ENCODE data around the gene BMPR1A.
"Not testable (repeated sequence)": the region's sequence is repeated elsewhere in the genome, so short reads cannot be mapped to it uniquely, and the experiment has no call there.

The BMPR1A gene

GRCh38 chr10:86730227-86730626 lies 26.2 kb upstream of the BMPR1A start:
- DNase-seq: no peak

- DNase-seq: no peak
These were observed 23.6 kb upstream of the BMPR1A start for GRCh38 chr10:86732771-86733170.

- DNase-seq: no peak
These were observed 23.2 kb upstream of the BMPR1A start for GRCh38 chr10:86733260-86733671.

- DNase-seq: no peak
These were observed 22.0 kb upstream of the BMPR1A start for GRCh38 chr10:86734207-86734988.

GRCh38 chr10:86735278-86735677 lies 21.1 kb upstream of the BMPR1A start:
- DNase-seq: not testable (repeated sequence)

- no peak for DNase-seq
These were observed 14.2 kb upstream of the BMPR1A start for GRCh38 chr10:86742230-86742629.

- DNase-seq: no peak
These were observed 12.2 kb upstream of the BMPR1A start for GRCh38 chr10:86744067-86744725.

GRCh38 chr10:86747796-86748581 lies 8.4 kb upstream of the BMPR1A start:
- no peak for DNase-seq

- no peak for DNase-seq
These were observed 6.6 kb upstream of the BMPR1A start for GRCh38 chr10:86749854-86750253.

- no peak for DNase-seq
These were observed 4.9 kb upstream of the BMPR1A start for GRCh38 chr10:86751477-86751876.

GRCh38 chr10:86752311-86752710 lies 4.1 kb upstream of the BMPR1A start:
- no peak for DNase-seq

GRCh38 chr10:86753051-86753450 lies 3.4 kb upstream of the BMPR1A start:
- DNase-seq: no peak

- no peak for DNase-seq
These were observed 2.6 kb upstream of the BMPR1A start for GRCh38 chr10:86753638-86754434.

- no peak for DNase-seq
These were observed 1.0 kb upstream of the BMPR1A start for GRCh38 chr10:86755454-86755739.

GRCh38 chr10:86755740-86756510 lies 494 bp upstream of the BMPR1A start:
- peak; percentile 84 for DNase-seq

- DNase-seq: peak; percentile 5
These were observed 924 bp downstream of the BMPR1A start for GRCh38 chr10:86757113-86757972.

GRCh38 chr10:86758189-86759072 lies 2.0 kb downstream of the BMPR1A start:
- DNase-seq: no peak

- no peak for DNase-seq
These were observed 2.8 kb downstream of the BMPR1A start for GRCh38 chr10:86759073-86759672.

- DNase-seq: no peak
These were observed 7.0 kb downstream of the BMPR1A start for GRCh38 chr10:86763404-86763803.

GRCh38 chr10:86765548-86765947 lies 9.1 kb downstream of the BMPR1A start:
- DNase-seq: no peak
